ENCODE data around the gene HEXD.

HEXD gene

DNA sequence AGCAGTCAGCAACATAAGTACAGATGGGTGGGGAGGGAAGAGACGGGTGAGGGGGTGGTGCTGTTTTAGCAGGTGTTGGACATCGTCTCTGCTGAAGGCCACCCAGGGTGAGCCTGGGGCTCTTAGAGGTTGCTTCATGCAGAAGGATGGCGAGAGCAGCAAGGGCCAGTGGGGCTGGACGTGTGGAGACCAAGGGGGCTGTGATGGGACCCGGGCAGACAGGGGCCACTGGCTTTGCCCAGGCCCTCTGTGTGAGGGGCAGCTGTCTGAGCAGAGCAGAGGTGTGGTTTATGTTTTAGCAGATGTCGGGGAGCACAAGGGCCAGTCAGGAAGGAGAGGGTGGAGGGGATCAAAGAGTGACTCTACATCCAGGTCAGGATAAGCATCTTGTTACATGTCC is 45.2 kb downstream of the HEXD start:
- Histone ChIP-seq H3K36me3 (ENCODE audit: control insufficient read depth in 2 of 2, insufficient read depth in 1 of 2, low read length in 2 of 2) (peaks cover 36 to 82% of the 10 kb centered on the region in 2 experiments), H3K4me3 (ENCODE audit: low read depth, low read length) (no peak overlapping the region), H3K27ac (ENCODE audit: extremely low read depth, low read depth, low read length) (no peak overlapping the region), H3K4me1 (ENCODE audit: control insufficient read depth, insufficient read depth, low read length) (no peaks in the 10 kb centered on the region), H3K9me3 (ENCODE audit: control insufficient read depth, insufficient read depth, low read depth, low read length) (no peaks in the 10 kb centered on the region)
- ChIA-PET CTCF (interaction anchor here (1.1 kb wide), 1 partner anchor 22 kb away, joined by 9 read pairs; no protein-coding TSS in a partner anchor), POLR2A (no interaction called here)
- no peak for TF ChIP-seq SCRT1 (tag by site-specific recombination; IDR thresholded peaks at IDR 0.05; ENCODE audit: borderline replicate concordance)
- no peak for TF ChIP-seq ZNF600 (tag by site-specific recombination; IDR thresholded peaks at IDR 0.05)
- TF ChIP-seq HOXC10 (CRISPR knock-in tag; IDR thresholded peaks at IDR 0.05) = no peak
- TF ChIP-seq, protein P1, sequence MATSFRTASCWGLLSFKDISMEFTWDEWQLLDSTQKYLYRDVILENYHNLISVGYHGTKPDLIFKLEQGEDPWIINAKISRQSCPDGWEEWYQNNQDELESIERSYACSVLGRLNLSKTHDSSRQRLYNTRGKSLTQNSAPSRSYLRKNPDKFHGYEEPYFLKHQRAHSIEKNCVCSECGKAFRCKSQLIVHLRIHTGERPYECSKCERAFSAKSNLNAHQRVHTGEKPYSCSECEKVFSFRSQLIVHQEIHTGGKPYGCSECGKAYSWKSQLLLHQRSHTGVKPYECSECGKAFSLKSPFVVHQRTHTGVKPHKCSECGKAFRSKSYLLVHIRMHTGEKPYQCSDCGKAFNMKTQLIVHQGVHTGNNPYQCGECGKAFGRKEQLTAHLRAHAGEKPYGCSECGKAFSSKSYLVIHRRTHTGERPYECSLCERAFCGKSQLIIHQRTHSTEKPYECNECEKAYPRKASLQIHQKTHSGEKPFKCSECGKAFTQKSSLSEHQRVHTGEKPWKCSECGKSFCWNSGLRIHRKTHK (tag by site-specific recombination; IDR thresholded peaks at IDR 0.05) = no peak
- TF ChIP-seq ZNF433 (tag by site-specific recombination; IDR thresholded peaks at IDR 0.05; ENCODE audit: low read depth) = no peak
- TF ChIP-seq MYNN (tag by site-specific recombination; IDR thresholded peaks at IDR 0.05; ENCODE audit: borderline replicate concordance) = no peak
- no peak for TF ChIP-seq ZSCAN30 (tag by site-specific recombination; IDR thresholded peaks at IDR 0.05)
- TF ChIP-seq ZNF426 (tag by site-specific recombination; IDR thresholded peaks at IDR 0.05) = no peak
- TF ChIP-seq ZNF549 (tag by site-specific recombination; IDR thresholded peaks at IDR 0.05) = no peak
- no peak for TF ChIP-seq ZNF768 (tag by site-specific recombination; IDR thresholded peaks at IDR 0.05)
- TF ChIP-seq ZNF530 (tag by site-specific recombination; IDR thresholded peaks at IDR 0.05; ENCODE audit: low read depth) = no peak
- no peak for TF ChIP-seq ZNF707 (tag by site-specific recombination; IDR thresholded peaks at IDR 0.05)
- no peak for TF ChIP-seq ZNF138 (tag by site-specific recombination; IDR thresholded peaks at IDR 0.05; ENCODE audit: borderline replicate concordance)
- TF ChIP-seq ZNF548 (tag by site-specific recombination; IDR thresholded peaks at IDR 0.05) = no peak
- no peak for TF ChIP-seq ZNF302 (tag by site-specific recombination; IDR thresholded peaks at IDR 0.05; ENCODE audit: low read depth)
- TF ChIP-seq, protein P2, sequence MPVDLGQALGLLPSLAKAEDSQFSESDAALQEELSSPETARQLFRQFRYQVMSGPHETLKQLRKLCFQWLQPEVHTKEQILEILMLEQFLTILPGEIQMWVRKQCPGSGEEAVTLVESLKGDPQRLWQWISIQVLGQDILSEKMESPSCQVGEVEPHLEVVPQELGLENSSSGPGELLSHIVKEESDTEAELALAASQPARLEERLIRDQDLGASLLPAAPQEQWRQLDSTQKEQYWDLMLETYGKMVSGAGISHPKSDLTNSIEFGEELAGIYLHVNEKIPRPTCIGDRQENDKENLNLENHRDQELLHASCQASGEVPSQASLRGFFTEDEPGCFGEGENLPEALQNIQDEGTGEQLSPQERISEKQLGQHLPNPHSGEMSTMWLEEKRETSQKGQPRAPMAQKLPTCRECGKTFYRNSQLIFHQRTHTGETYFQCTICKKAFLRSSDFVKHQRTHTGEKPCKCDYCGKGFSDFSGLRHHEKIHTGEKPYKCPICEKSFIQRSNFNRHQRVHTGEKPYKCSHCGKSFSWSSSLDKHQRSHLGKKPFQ (tag by site-specific recombination; IDR thresholded peaks at IDR 0.05) = no peak
- TF ChIP-seq ZNF660 (tag by site-specific recombination; IDR thresholded peaks at IDR 0.05) = no peak
- no peak for TF ChIP-seq ZNF221 (tag by site-specific recombination; IDR thresholded peaks at IDR 0.05; ENCODE audit: borderline replicate concordance)
- TF ChIP-seq, protein P3, sequence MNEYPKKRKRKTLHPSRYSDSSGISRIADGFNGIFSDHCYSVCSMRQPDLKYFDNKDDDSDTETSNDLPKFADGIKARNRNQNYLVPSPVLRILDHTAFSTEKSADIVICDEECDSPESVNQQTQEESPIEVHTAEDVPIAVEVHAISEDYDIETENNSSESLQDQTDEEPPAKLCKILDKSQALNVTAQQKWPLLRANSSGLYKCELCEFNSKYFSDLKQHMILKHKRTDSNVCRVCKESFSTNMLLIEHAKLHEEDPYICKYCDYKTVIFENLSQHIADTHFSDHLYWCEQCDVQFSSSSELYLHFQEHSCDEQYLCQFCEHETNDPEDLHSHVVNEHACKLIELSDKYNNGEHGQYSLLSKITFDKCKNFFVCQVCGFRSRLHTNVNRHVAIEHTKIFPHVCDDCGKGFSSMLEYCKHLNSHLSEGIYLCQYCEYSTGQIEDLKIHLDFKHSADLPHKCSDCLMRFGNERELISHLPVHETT (tag by site-specific recombination; IDR thresholded peaks at IDR 0.05) = no peak
- TF ChIP-seq ZNF791 (tag by site-specific recombination; IDR thresholded peaks at IDR 0.05) = no peak

DNA sequence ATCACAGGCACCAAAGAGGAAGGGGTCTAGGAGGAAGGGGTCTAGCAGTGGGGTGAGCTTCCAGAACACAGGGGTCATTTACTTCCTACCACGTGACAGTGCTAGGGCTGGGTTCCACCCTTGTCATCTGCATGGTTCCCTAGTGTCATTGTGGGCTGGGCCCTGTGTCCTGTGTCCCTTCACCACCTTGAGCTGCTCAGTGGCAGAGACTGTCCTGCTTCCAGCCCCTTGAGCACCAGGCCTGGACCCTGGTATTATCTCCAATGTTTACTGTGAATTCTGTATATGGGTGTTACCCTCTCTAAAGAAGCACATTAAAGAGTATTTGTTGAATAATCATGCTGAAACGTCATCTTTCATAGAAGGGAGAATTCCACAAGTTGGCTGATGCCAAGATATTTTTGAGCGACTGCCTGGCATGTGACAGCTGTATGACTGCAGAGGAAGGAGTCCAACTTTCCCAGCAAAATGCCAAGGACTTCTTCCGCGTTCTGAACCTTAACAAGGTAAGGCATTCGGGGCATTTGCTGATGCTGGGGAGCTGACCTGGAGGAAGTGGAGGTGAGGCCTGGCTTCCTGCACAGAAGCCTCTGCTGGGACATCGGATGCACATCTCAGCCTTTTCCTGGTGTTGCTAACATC is 45.9 kb downstream of the HEXD start:
- H3K4me3 ChIP-seq (ENCODE audit: low read depth, low read length) = no peak overlapping the region
- H3K36me3 ChIP-seq (ENCODE audit: control insufficient read depth in 2 of 2, insufficient read depth in 1 of 2, low read length in 2 of 2) = peaks cover 36 to 88% of the 10 kb centered on the region in 2 experiments
- H3K4me1 ChIP-seq (ENCODE audit: control insufficient read depth, insufficient read depth, low read length) = no peaks in the 10 kb centered on the region
- ChIA-PET POLR2A (no interaction called here), CTCF (interaction anchor here (0.9 kb wide), 1 partner anchor 83 kb away, joined by 3 read pairs; no protein-coding TSS in a partner anchor)
- H3K9me3 ChIP-seq (ENCODE audit: control insufficient read depth, insufficient read depth, low read depth, low read length) = no peaks in the 10 kb centered on the region
- no peak overlapping the region for H3K27ac ChIP-seq (ENCODE audit: extremely low read depth, low read depth, low read length)
- TF ChIP-seq ZFP41 (tag by site-specific recombination; IDR thresholded peaks at IDR 0.05; ENCODE audit: borderline replicate concordance) = no peak
- no peak for TF ChIP-seq TSHZ1 (tag by site-specific recombination; IDR thresholded peaks at IDR 0.05; ENCODE audit: borderline replicate concordance)
- no peak for TF ChIP-seq ZNF354C (tag by site-specific recombination; IDR thresholded peaks at IDR 0.05; ENCODE audit: borderline replicate concordance, low read depth)
- no peak for TF ChIP-seq ZFHX2 (tag by site-specific recombination; conservative IDR thresholded peaks at IDR 0.05)
- no peak for TF ChIP-seq ZNF223 (tag by site-specific recombination; IDR thresholded peaks at IDR 0.05)
- TF ChIP-seq ZXDB (tag by site-specific recombination; IDR thresholded peaks at IDR 0.05) = no peak
- no peak for TF ChIP-seq ZNF707 (tag by site-specific recombination; IDR thresholded peaks at IDR 0.05)
- TF ChIP-seq ZNF416 (tag by site-specific recombination; IDR thresholded peaks at IDR 0.05) = no peak
